OCI-LY7 (cell line): Measurements from ENCODE around the gene PLXDC1.
"Not testable (repeated sequence)": the region's sequence is repeated elsewhere in the genome, so short reads cannot be mapped to it uniquely, and the experiment has no call there.

Experiments
- CTCF ChIP-seq: fragments of 200-600 bp; sonication (generic); conservative IDR thresholded peaks from 2 replicates; pipeline ENCODE4 v1.5.1; 2014; ENCODE audit warnings: mild to moderate bottlenecking, antibody characterized with exemption, low read length, moderate library complexity, mixed read lengths
- EZH2phosphoT487 ChIP-seq: fragments of 200-600 bp; sonication (generic); IDR thresholded peaks from 2 replicates; pipeline ENCODE4 v1.6.1; 2018; ENCODE audit warnings: low read depth, borderline replicate concordance, mild to moderate bottlenecking, mixed run types, antibody characterized with exemption, low read length, moderate library complexity, mixed read lengths

- TF ChIP-seq CTCF, EZH2phosphoT487: not testable (repeated sequence)
Measured at GRCh38 chr17:39168503-39168902, 17.1 kb upstream of the PLXDC1 start.
